Fibroblast of skin of left quadriceps (primary cell): Measurements from ENCODE around the gene VOPP1.
A peak's percentile ranks its signal among the peaks of the same experiment; 100 is the strongest.
"Not testable (repeated sequence)": the region's sequence is repeated elsewhere in the genome, so short reads cannot be mapped to it uniquely, and the experiment has no call there.

ENCODE experiments used
- DNase-seq, 2 experiments: peaks; one replicate each; pipeline ENCODE4 v3.0.0-alpha.2; 2013; ENCODE audit warnings: low read depth in 2 of 2

VOPP1 gene, protein sequence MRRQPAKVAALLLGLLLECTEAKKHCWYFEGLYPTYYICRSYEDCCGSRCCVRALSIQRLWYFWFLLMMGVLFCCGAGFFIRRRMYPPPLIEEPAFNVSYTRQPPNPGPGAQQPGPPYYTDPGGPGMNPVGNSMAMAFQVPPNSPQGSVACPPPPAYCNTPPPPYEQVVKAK

GRCh38 chr7:55572378-55573233 is at the start of gene VOPP1:
Gene VOPP1 (minus strand): TSS chr7:55572502. CDS start chr7:55572324, 178 bp downstream.
- peak; percentile 50 to 52 for DNase-seq

GRCh38 chr7:55618913-55619312 is 46.6 kb upstream of the VOPP1 start:
- no peak for DNase-seq

DNA sequence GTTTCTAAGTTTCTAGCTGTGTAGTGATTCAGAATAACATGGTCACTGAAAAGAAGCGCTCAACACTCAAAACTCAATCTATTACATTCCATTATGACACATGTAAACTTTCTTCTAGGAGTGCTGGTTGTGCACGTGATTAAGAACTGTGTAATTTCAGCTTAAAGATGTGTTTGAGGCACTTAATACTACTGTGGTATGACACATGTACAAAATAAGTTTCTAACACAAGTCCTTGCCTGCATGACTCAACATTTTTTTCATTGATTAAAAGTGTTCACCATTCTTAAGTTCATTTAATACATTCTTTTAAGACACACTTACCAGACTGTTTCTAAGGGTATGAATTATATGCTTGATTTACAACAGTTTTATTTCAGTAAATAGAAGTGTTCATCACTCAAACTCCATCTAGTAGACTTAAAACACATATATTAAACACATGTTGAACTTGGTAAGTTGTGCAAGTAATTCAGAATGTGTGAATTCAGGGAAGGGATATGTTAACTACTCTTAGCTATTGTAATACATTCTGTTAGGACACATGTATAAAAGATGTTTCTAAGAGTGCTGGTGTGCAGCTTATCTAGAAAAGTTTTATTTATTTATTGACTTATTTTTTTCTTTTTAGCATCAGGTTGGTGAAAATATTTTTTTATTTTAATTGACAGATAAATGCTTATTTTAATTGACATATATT is 42.2 kb upstream of the VOPP1 start:
- DNase-seq, result not testable (repeated sequence)

DNA sequence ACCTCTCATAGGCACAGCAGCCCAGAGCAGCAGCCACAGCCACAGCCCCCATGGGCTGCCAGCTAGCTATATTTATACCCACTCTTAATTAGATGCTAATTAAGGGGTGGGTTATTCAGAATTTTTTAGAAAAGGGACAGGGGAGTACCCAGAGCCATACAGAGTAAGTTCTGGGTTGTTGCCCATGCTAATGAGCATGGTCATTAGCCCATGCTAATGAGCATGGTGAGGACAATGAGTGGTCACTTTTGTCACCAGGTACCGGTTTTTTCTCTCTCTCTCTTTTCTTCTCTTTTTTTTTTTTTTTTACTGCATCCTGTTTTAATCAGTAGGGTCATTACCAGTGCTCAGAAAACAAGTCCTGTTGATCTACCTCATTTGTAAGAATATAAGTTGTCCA is 37.4 kb upstream of the VOPP1 start:
- DNase-seq, result not testable (repeated sequence)

GRCh38 chr7:55605661-55606060 is 33.4 kb upstream of the VOPP1 start:
- DNase-seq, result not testable (repeated sequence)

DNA sequence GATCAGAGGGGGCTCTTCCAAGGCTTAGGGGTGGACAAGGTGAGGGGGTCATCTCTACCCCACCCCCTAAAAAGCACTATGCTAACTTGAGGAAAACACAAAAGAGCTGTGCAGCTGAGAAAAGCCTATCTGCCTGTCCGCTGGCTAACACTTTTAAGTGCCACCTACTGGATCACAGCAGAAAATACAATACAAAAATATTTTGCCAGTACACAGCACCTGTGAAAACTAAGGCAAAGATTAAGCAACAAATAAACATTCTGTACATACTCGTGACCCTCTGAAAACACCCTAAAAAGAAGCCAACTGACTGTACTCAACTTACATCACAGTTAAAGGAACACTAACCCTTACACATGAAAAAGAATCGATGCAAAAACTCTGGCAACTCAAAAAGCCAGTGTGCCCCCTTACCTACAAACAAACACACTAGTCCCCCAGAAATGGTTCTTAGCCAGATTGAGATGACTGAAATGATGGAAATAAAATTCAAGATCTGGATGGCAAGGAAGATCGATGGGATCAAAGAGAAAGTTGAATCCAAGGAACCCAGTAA is 25.7 kb upstream of the VOPP1 start:
- not testable (repeated sequence) for DNase-seq

DNA sequence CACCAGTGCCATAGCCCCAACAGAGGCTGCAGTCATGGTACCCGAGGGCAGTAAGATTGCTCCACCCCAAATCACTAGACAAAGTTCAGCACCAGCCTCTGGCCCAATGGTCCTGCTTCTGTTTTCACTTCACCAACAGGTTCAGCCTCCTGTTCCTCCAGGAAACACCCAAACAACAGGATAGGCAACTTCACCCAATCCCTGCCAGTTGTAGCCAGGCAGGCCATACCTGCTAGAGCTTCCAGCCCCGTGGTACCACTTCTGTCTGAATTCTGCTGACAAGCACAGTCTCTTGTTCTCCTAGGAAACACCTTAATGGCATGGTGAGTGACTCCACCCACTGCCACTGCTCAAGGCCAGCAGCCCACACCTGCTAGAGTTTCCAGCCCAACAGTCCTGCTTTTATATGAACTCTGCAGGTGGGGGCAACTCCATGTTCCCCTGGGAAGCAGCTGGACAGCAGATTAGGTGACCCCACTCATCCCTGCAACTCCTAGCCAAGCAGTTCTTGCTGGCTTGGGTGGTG is 25.0 kb upstream of the VOPP1 start:
- DNase-seq, result not testable (repeated sequence)

DNA sequence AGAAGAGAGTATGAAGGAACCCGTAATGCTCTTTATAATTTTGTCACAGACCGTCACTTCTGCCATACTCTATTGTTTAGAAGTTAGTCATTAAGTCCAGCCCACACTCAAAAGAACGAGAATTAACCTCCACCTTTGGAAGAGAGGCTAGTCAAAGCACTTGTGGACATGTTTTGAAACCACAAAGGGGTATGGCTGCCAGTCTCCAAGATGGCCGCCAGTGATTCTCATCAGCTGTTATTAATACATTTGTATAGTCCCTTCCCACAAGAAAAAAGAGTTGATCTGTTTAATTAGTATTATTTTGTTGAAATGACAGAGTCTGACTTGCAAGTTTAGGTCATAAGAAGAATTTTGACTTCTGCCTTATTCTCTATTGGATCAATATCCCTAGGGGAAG is 23.2 kb upstream of the VOPP1 start:
- no peak for DNase-seq

DNA sequence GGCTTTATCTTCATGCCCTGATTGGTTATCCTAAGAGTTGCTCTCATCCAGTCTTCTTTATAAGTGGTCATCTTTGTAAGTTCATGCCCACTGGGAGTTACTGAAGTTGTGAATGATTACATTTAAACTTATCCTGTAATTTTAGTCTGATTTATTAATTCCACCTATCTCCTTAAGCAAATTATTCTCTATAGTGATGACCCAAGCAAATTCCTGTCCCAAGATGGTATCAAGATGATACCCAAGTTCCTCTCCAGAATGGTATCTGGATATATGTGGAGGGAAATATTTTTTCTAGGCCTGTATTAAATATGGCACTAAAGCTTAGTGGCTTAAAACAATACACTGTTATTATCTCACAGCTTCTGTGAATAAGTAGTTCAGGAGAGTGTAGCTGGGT is 22.6 kb upstream of the VOPP1 start:
- DNase-seq, result no peak

- DNase-seq, result no peak
Observed at GRCh38 chr7:55594414-55594813, 22.1 kb upstream of the VOPP1 start.

GRCh38 chr7:55593515-55594318 is 21.4 kb upstream of the VOPP1 start:
- no peak for DNase-seq

DNA sequence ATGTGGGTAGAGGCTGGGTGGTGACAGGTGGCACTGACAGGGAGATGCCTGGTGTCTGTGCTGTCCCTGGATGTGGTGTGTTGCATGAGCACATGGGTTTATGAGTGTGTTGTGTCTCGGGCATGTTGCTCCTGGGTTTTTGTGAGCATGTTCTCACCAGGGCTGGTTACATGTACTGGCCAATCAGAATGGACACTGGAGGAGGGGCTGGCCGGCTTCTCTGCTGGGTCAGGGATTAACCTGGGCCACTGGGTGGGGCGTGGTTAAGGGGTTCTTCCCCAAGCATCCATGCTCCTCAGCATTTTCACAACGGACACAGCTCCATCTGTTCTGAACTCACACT is 20.8 kb upstream of the VOPP1 start:
- DNase-seq, result no peak

- no peak for DNase-seq
Observed at GRCh38 chr7:55592492-55592891, 20.2 kb upstream of the VOPP1 start.

GRCh38 chr7:55591282-55591931 is 19.1 kb upstream of the VOPP1 start:
- no peak for DNase-seq

DNA sequence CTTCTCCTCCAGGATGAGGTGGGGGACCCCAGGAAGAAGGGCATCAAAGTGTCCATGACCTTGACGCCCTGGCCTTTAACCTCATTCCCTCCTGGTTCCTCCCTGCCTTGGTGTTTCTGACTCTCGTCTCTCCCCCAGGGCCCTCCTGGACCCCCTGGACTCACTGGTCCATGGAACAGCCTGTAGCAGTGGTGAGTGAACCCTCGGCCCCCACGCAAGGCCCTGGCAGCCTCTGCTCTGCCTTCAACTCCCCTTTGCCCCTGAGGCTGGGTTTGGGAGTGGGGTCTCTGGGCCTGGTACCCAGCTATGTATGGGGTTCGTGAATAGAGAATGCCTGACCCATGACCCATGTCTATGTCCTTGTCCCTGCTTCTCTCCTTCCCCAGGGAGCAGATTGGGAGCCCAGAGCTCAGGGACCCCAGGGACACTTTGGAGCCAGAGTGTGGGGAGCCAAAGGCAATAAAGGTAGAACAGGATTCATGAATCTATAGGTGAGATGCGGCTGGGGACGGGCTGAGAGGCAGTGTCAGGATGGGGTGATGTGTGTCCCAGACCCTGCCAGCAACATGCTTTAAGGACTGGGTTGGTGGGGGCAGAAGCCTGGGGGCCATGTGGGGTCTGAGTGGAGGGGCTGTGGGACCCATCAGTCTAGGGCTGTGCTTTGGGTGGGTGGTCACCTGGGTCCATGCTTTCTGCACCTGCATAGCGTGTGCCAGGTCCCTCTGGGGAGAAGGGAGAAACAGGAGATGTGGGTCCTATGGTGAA is 18.4 kb upstream of the VOPP1 start:
- DNase-seq, result no peak

DNA sequence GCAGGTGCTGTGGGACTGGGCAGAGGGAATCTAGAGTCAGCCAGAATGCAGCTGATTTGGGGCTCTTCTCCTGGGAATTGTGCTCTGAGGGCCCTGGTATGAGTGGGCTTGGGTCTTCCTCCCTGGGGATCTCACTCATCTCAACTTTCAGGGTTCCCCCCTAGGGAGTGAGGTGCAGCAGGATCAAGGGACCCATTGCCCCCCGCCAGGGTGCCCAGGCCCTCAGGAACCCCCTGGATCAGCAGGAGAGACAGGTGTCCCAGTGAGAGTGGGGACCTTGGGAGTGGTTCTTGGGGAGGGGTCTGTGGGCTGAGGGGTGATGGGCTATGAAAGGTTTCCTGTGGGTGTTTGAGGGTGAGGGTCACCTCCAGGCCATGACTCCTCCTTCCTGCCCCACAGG is 17.6 kb upstream of the VOPP1 start:
- DNase-seq, result no peak

DNA sequence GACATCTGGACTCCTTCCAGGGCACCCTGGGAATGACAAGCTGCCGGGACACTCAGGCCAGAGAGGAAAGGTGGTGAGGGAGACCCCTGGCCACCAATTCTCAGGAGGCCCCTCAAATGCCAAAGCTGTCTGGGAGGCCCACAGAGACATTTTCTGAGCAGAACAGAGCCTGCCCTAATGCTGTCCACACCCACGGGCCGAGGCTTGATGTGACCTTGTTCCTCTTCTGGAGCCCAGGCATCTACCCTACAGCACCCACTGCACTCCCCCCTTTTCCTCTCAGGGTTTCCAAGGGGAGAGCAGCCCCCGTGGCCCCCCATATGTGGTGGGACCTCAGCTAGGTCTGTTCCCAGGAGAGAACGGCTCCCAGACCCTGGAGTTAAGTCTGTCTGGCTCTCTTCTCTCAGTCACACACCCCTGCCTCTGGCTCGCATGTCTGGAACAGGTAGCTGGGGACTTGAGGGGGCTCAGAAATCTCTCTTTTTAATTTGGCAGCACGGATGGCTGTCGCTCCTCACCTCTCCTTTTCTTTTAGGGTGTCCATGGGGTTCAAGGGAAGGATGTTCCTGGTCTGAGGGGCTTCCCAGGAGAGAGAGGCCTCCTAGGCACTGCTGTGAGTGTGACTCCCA is 16.8 kb upstream of the VOPP1 start:
- DNase-seq, result no peak

DNA sequence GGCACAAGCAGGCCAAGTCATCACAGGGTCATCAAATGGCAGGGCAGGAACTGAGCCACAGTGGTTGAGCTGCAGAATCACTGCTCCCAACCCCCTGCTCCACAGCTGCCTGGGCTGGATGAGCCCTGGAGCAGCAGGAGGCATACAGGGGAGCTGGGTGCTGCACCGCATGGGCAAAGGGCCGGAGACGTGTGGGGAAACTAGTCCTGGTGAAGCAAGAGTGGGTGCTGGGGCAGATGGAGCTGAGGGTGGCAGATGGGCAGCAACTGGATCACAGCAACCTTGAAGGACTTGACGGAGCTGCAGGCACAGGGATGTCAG is 16.0 kb upstream of the VOPP1 start:
- no peak for DNase-seq

DNA sequence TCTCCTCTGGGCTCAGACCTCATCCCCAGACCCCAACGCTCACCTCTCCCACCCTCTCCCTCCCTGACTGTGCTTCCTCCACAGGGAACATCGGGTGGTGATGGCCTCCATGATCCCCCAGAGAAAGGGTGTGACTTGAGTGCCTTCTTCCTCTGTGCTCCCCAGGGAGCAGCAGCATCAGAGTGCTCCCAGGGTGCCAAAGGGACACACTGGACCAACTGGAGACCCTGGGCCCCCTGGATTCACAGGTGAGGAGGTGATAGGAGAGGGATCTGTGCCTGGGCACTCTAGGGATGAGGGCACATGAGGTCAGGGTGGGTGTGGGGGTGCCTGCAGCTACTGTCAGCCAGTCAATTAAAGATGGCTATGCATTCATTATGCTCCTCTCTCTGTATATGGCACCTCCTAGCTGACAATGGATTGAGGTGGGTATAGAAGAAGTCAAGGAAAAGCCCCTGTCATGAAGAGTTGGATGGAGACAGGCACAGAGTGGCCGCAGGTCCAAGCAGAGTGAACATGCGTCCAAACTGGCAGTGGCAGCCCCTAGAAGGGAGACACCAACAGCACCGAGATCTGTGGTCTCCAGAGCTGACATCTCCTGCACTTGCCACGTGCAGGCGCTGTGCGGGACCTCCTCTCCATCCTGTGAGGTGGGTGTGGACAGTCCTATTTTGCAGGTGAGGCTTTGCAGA is 15.5 kb upstream of the VOPP1 start:
- no peak for DNase-seq
